ENCODE measurements around the gene MCHR2.

MCHR2 gene

GRCh38 chr6:99901596-99902384 lies 92.2 kb downstream of the MCHR2 start:
- DNase-seq = no peak

- DNase-seq = no peak
These were observed 99.2 kb downstream of the MCHR2 start for GRCh38 chr6:99894815-99895214.

- DNase-seq = no peak
These were observed 107.0 kb downstream of the MCHR2 start for GRCh38 chr6:99887066-99887465.

GRCh38 chr6:99885051-99885450 lies 109.0 kb downstream of the MCHR2 start:
- DNase-seq = peak; percentile 73

GRCh38 chr6:99882128-99882702 lies 111.8 kb downstream of the MCHR2 start:
- peak; percentile 92 for DNase-seq

GRCh38 chr6:99879431-99879830 lies 114.6 kb downstream of the MCHR2 start:
- peak; percentile 66 for DNase-seq

GRCh38 chr6:99875068-99875467 lies 119.0 kb downstream of the MCHR2 start:
- no peak for DNase-seq

GRCh38 chr6:99873084-99873483 lies 120.9 kb downstream of the MCHR2 start:
- DNase-seq = no peak

GRCh38 chr6:99871641-99872040 lies 122.4 kb downstream of the MCHR2 start:
- no peak for DNase-seq
